ENCODE data around the gene CDK5RAP3.
A peak's percentile ranks its signal among the peaks of the same experiment; 100 is the strongest.

CDK5RAP3 gene

GRCh38 chr17:47949946-47950345 lies 21.0 kb upstream of the CDK5RAP3 start:
- DNase-seq = no peak

DNA sequence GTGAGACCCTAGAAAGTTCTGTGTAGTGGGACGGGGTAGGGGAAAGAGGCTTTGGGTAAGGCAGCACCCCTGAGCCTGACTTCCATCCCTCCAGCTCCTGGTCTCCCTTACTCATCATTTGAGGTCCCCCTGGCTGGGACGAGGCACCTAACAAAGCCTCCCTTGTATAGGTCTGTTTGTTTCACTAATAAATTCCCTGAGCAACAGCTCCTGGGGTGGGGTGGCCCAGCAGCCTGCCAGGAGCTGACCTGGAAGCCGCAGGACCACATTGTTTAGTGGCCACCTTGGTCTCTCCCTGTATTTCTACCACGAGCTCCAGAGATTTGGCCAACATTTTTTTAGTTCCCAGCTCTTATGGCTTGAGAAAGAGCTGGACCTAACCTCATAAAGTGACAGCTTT lies 20.5 kb upstream of the CDK5RAP3 start:
- DNase-seq = no peak

GRCh38 chr17:47952171-47953021 lies 18.5 kb upstream of the CDK5RAP3 start:
- no peak for DNase-seq

GRCh38 chr17:47953909-47954308 lies 17.0 kb upstream of the CDK5RAP3 start:
- DNase-seq = no peak

- no peak for DNase-seq
Measured at GRCh38 chr17:47955497-47956461, 15.1 kb upstream of the CDK5RAP3 start.

- no peak for DNase-seq
Measured at GRCh38 chr17:47956791-47957590, 13.9 kb upstream of the CDK5RAP3 start.

DNA sequence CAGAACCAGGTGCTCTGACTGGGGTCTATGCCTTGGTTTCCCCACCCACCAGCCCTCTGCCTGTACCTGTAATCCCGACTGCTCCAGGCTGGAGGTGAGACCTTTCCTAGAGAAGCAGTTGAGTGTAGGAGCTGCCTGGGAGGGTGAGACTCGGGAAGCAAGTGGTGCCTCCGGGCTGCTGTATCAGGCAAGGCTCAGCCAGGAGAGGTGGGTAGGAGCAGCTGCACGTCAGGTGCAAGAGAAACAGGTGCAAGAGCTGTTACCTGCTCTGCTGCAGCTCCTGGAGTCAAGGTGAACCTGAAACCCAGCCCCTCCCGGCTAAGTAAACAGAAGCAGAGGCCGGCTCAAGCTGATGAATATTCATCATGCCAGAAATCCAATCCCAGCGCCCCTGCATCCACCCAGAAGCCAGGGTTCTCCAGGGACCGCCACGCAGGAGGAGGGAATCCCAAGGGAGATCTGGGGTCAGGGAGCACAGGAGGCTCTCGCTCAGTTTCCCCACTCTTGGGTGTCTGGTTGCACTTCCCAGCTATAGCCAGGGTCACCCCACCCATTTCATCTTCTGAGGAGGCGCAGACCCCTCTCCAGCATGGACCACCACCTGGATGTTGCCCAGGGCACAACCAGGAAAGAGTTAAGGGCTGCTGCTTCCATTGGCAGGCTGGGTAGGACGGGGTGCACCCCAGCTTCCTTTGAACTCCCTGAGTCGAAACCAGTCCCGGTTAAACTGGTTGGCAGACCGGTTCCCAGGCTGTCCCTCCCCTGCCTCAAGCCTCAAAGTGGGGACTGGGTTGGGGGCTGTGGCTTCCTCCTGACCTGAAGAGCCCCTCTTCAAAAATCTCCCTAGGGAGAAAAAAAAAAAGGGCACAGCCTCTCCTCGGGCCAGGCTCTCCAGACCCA lies 13.1 kb upstream of the CDK5RAP3 start, which contains the start of gene PRR15L:
Gene PRR15L (minus strand): TSS at position 293 of the 900 bp plus-strand sequence. CDS start 4,649 bp downstream, outside the sequence.
- no peak for DNase-seq

- no peak for DNase-seq
Measured at GRCh38 chr17:47959825-47960655, 10.9 kb upstream of the CDK5RAP3 start.

DNA sequence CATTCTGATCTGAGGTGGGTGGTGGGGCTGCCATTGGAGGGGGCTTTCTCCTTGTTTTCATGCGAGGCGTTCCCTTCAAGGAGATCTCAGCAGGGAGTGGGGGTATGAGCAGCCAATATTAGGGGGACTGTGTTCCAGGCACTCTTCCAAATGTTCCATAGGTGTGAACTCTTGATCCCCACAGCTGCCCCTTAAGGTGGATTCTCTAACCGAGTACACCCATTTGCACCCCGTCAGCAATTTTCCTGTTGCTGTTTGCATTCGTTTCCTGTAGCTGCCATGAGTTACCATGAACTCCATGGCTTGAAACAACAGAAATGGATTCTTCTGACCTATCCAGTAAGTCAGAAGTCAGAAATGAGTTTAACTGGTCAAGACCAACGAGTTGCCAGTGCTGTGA lies 9.5 kb upstream of the CDK5RAP3 start:
- DNase-seq = no peak

- no peak for DNase-seq
Measured at GRCh38 chr17:47962901-47963300, 8.0 kb upstream of the CDK5RAP3 start.

DNA sequence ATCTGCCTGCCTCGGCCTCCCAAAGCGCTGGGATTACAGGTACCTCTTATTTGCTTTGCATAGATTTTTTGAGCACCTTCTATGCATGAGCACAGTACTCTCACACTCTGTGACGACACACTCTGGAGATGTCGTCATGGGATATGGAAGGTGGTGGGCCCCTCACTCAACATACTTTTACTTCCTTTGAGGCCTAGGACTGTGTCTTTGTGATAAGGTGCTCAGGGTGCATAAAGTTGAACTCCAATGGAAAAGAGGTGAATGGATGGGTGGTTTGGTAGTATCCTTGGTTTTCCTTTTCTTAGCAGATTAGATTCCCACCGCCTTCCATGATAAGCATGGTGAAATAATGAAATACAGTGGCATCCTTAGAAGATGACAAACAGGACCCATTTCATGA lies 6.1 kb upstream of the CDK5RAP3 start:
- no peak for DNase-seq

DNA sequence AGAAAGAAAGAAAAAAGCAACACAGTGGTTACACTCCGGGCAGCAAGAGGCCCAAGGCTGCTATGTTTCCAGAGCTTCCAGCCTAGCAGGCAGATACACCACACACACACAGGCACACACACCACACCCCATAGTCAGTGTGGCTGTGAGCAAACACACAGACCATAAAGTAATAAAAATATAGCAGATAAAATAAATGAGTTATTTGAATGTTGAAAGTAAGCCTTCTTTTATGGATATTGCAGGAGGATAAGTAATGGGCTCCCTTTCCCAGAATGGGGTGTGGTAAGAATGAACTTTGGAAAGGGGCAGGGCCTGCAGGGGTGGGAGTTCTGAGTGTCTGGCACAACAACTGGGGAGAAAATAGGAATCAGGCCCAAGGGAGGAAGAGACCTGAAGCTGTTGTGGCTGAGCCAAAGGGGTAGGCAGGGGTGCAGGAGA lies 4.8 kb upstream of the CDK5RAP3 start:
- no peak for DNase-seq

- peak; percentile 87 for DNase-seq
Measured at GRCh38 chr17:47967607-47968252, 3.2 kb upstream of the CDK5RAP3 start.

DNA sequence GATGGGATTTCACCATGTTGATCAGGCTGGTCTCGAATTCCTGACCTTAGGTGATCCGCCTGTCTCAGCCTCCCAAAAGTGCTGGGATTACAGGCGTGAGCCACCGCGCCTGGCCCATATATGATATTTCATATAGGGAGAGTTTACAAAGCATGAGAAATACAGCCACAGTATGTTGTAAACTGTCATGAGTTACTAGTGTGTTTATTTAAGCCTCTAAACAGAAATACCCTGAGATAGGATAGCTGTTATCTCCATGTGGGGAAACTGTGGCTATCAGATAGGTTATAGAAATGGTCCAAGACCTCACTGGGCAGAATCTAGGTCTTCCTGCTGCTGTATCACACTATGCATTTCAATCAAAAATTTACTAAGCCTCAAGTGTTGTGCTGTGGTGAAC lies 2.1 kb upstream of the CDK5RAP3 start:
- DNase-seq = no peak

GRCh38 chr17:47969930-47970724 lies 786 bp upstream of the CDK5RAP3 start:
- DNase-seq = no peak

GRCh38 chr17:47973541-47973940 lies 2.6 kb downstream of the CDK5RAP3 start:
- no peak for DNase-seq

DNA sequence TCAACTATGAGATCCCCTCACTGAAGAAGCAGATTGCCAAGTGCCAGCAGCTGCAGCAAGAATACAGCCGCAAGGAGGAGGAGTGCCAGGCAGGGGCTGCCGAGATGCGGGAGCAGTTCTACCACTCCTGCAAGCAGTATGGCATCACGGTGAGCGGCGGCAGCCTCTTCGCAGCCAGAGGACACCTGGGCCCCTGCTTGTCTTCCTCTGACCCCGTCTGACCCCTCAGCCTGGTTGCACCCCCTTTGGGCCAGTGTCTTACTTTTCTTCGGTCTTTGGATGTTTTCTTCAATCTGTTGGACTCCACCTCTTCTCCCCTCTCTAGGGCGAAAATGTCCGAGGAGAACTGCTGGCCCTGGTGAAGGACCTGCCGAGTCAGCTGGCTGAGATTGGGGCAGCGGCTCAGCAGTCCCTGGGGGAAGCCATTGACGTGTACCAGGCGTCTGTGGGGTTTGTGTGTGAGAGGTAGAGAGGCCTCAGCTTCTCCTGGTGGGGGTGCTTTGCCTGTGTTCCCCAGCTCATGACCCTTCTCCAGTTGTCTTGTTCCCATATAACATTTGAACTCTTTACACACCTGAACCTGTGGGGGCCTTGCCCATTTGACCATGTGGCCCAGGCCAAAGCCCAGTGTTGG lies 4.4 kb downstream of the CDK5RAP3 start:
- DNase-seq = no peak

- no peak for DNase-seq
Measured at GRCh38 chr17:47975823-47976205, 4.9 kb downstream of the CDK5RAP3 start.

- peak; percentile 51 for DNase-seq
Measured at GRCh38 chr17:47978324-47978723, 7.4 kb downstream of the CDK5RAP3 start.

Measured in fibroblast of skin of right quadriceps (primary cell).